IMR-90 (cell line): ENCODE data around the gene MGME1. TPM values are rescaled to one million over a fixed set of nuclear protein-coding genes. Genes with fewer than 3 reads are reported as not detected.

ENCODE experiments used
- ATAC-seq: fragments of 200-7000 bp; cut with Tn5 transposase; 2 replicates; pipeline ENCODE4 v1.9.1; 2020; ENCODE audit warnings: low read depth, mild to moderate bottlenecking, moderate library complexity
- BruUV-seq: library from RNA; stranded (reverse); fragments of 400-500 nt; replicated peaks from 2 replicates; lab custom pipeline; 2021; lab: Mats Ljungman, UMichigan
- CTCF ChIA-PET: fragments of 300-600 bp; formaldehyde crosslinking; extraction: SDS; loops from one replicate; lab custom pipeline; 2021; ENCODE audit warnings: antibody characterized with exemption; lab: Yijun Ruan, JAX
- POLR2A ChIA-PET: fragments of 300-600 bp; sonication (Branson Sonifier 250); formaldehyde crosslinking; loops from one replicate; lab custom pipeline; 2022; ENCODE audit warnings: antibody characterized with exemption; ENCODE audit not compliant: unreplicated experiment; lab: Charles Lee
- DNase-seq: peaks from one replicate; pipeline ENCODE4 v3.0.0; 2013
- H2AFZ ChIP-seq: replicated peaks from 2 replicates; pipeline ENCODE3; 2013; ENCODE audit warnings: low read length, mild to moderate bottlenecking; ENCODE audit not compliant: poor library complexity
- H2AK5ac ChIP-seq: 2 replicates; pipeline ENCODE4 v1.6.1; 2013; ENCODE audit warnings: low read depth, low read length, inconsistent platforms
- H2AK9ac ChIP-seq: replicated peaks from 2 replicates; pipeline ENCODE3; 2013; ENCODE audit warnings: mild to moderate bottlenecking, low read depth, low read length, moderate library complexity; ENCODE audit not compliant: poor library complexity
- H2BK120ac ChIP-seq: 2 replicates; pipeline ENCODE4 v1.6.1; 2013; ENCODE audit warnings: low read depth, low read length, inconsistent platforms
- H2BK15ac ChIP-seq: 3 replicates; pipeline ENCODE4 v1.6.1; 2013; ENCODE audit warnings: low read depth, low read length, inconsistent platforms
- H2BK20ac ChIP-seq: 2 replicates; pipeline ENCODE4 v1.6.1; 2013; ENCODE audit warnings: low read depth, mild to moderate bottlenecking, inconsistent platforms, low read length, moderate library complexity
- H2BK5ac ChIP-seq: 2 replicates; pipeline ENCODE4 v1.6.1; 2013; ENCODE audit warnings: mild to moderate bottlenecking, low read depth, low read length, inconsistent platforms; ENCODE audit not compliant: poor library complexity, severe bottlenecking
- H3K14ac ChIP-seq: replicated peaks from 2 replicates; pipeline ENCODE4 v1.6.1; 2013; ENCODE audit warnings: low read depth, low read length, inconsistent platforms
- H3K18ac ChIP-seq: 2 replicates; pipeline ENCODE4 v1.6.1; 2013; ENCODE audit warnings: low read depth, low read length, control low read depth
- H3K23ac ChIP-seq: 2 replicates; pipeline ENCODE4 v1.6.1; 2013; ENCODE audit warnings: low read depth, low read length, inconsistent platforms
- H3K27ac ChIP-seq: 2 replicates; pipeline ENCODE4 v1.5.1; 2013; ENCODE audit warnings: mild to moderate bottlenecking, control low read depth, low read length; ENCODE audit not compliant: insufficient read depth
- H3K27me3 ChIP-seq: 2 replicates; pipeline ENCODE4 v1.6.1; 2013; ENCODE audit warnings: low read length; ENCODE audit not compliant: control insufficient read depth, insufficient read depth
- H3K36me3 ChIP-seq: 2 replicates; pipeline ENCODE4 v1.6.1; 2013; ENCODE audit warnings: low read length, mixed read lengths; ENCODE audit not compliant: control insufficient read depth, insufficient read depth
- H3K4ac ChIP-seq: 2 replicates; pipeline ENCODE4 v1.6.1; 2013; ENCODE audit warnings: low read depth, low read length, inconsistent platforms
- H3K4me1 ChIP-seq: 2 replicates; pipeline ENCODE4 v1.6.1; 2013; ENCODE audit warnings: low read length, mixed read lengths; ENCODE audit not compliant: control insufficient read depth, insufficient read depth
- H3K4me2 ChIP-seq: 2 replicates; pipeline ENCODE4 v1.6.1; 2013; ENCODE audit warnings: low read depth, mild to moderate bottlenecking, control low read depth, low read length, moderate library complexity
- H3K4me3 ChIP-seq: 2 replicates; pipeline ENCODE4 v1.5.1; 2013; ENCODE audit warnings: low read depth, mild to moderate bottlenecking, control low read depth, low read length, moderate library complexity; ENCODE audit not compliant: insufficient read depth
- H3K56ac ChIP-seq: 2 replicates; pipeline ENCODE4 v1.6.1; 2013; ENCODE audit warnings: low read length, inconsistent platforms; ENCODE audit not compliant: insufficient read depth; ENCODE audit errors: extremely low read depth
- H3K79me1 ChIP-seq, 2 experiments: 2 replicates each; pipeline ENCODE4 v1.6.1; 2013; ENCODE audit warnings: low read length in 2 of 2, inconsistent platforms in 1 of 2, low read depth in 1 of 2
- H3K9ac ChIP-seq: 2 replicates; pipeline ENCODE4 v1.6.1; 2013; ENCODE audit warnings: low read depth, low read length, control low read depth
- H3K9me1 ChIP-seq: 2 replicates; pipeline ENCODE4 v1.6.1; 2013; ENCODE audit warnings: low read length, inconsistent platforms; ENCODE audit not compliant: insufficient read depth
- H3K9me3 ChIP-seq: 2 replicates; pipeline ENCODE4 v1.6.1; 2013; ENCODE audit warnings: low read length; ENCODE audit not compliant: control insufficient read depth, insufficient read depth
- H4K20me1 ChIP-seq: 2 replicates; pipeline ENCODE4 v1.6.1; 2013; ENCODE audit warnings: low read length, inconsistent platforms; ENCODE audit not compliant: insufficient read depth
- H4K5ac ChIP-seq: 2 replicates; pipeline ENCODE4 v1.6.1; 2013; ENCODE audit warnings: mild to moderate bottlenecking, low read depth, low read length, control low read depth
- H4K8ac ChIP-seq, 2 experiments: 2 replicates each; pipeline ENCODE4 v1.6.1; 2013; ENCODE audit warnings: low read depth in 2 of 2, low read length in 2 of 2, control low read depth in 1 of 2, inconsistent platforms in 1 of 2
- H4K91ac ChIP-seq: 2 replicates; pipeline ENCODE4 v1.6.1; 2013; ENCODE audit warnings: low read depth, low read length, inconsistent platforms; ENCODE audit not compliant: insufficient read depth
- CHD1 ChIP-seq: IDR thresholded peaks from 2 replicates; pipeline ENCODE4 v1.6.1; 2012; ENCODE audit warnings: low read depth, low read length, improper control_type of control experiment
- FOS ChIP-seq: fragments of 150-350 bp; IDR thresholded peaks from 2 replicates; pipeline ENCODE4 v1.6.1; 2016; ENCODE audit warnings: low read depth, low read length
- MAFK ChIP-seq: IDR thresholded peaks from 2 replicates; pipeline ENCODE4 v1.6.1; 2012; ENCODE audit warnings: low read depth, low read length, improper control_type of control experiment
- POLR2A ChIP-seq: IDR thresholded peaks from 2 replicates; pipeline ENCODE4 v1.6.1; 2012; ENCODE audit warnings: mild to moderate bottlenecking, low read depth, low read length
- RFX5 ChIP-seq: IDR thresholded peaks from 2 replicates; pipeline ENCODE4 v1.8.0; 2012; ENCODE audit warnings: low read depth, mild to moderate bottlenecking, low read length, moderate library complexity
- WGBS, 2 experiments: methylation state at CpG; one replicate each; pipeline versions ENCODE4 v1.1.5 to v1.1.7; 2013; ENCODE audit warnings: missing lambda C conversion rate in 2 of 2; ENCODE audit not compliant: insufficient read length in 1 of 2; ENCODE audit errors: extremely low coverage in 2 of 2; 5-methylcytosine and 5-hydroxymethylcytosine counted together
- dilution Hi-C: fragments of 300-500 bp; cut with HindIII; formaldehyde crosslinking; loops from one replicate; pipeline ENCODE4 v1.14.3; 2018; ENCODE audit warnings: low sequenced_read_pairs; ENCODE audit not compliant: unreplicated experiment
- in situ Hi-C: fragments of 300-500 bp; cut with MboI; formaldehyde crosslinking; loops from 3 replicates; pipeline ENCODE4 v1.14.3; 2019; ENCODE audit warnings: low sequenced_read_pairs, inconsistent platforms, mixed read lengths
- intact Hi-C: fragments of 100-400 bp; cut with micrococcal nuclease; formaldehyde crosslinking; loops from 2 replicates; pipeline ENCODE4 v1.10.0; 2022
- polyA plus RNA-seq, 3 experiments: library from polyadenylated mRNA; depleted of rRNA; stranded (reverse); fragments of >200 nt; gene quantifications; 2 replicates each; pipeline ENCODE4 v1.2.3, GENCODE V29; 2012; ENCODE audit warnings: low replicate concordance in 1 of 3
- total RNA-seq: library from RNA; depleted of rRNA; stranded (reverse); fragments of >200 nt; gene quantifications from 2 replicates; pipeline ENCODE4 v1.2.3, GENCODE V29; 2012
- TF ChIP-seq, protein P1 (sequence below): conservative IDR thresholded peaks from 2 replicates; pipeline ENCODE4 v1.5.1; 2012; ENCODE audit warnings: mild to moderate bottlenecking, low read depth, low read length, improper control_type of control experiment

Gene MGME1
- total and polyA plus RNA-seq, 2 of the 4 experiments (the other 2 are of a cell fraction), result 7.2 to 9.3 TPM

DNA sequence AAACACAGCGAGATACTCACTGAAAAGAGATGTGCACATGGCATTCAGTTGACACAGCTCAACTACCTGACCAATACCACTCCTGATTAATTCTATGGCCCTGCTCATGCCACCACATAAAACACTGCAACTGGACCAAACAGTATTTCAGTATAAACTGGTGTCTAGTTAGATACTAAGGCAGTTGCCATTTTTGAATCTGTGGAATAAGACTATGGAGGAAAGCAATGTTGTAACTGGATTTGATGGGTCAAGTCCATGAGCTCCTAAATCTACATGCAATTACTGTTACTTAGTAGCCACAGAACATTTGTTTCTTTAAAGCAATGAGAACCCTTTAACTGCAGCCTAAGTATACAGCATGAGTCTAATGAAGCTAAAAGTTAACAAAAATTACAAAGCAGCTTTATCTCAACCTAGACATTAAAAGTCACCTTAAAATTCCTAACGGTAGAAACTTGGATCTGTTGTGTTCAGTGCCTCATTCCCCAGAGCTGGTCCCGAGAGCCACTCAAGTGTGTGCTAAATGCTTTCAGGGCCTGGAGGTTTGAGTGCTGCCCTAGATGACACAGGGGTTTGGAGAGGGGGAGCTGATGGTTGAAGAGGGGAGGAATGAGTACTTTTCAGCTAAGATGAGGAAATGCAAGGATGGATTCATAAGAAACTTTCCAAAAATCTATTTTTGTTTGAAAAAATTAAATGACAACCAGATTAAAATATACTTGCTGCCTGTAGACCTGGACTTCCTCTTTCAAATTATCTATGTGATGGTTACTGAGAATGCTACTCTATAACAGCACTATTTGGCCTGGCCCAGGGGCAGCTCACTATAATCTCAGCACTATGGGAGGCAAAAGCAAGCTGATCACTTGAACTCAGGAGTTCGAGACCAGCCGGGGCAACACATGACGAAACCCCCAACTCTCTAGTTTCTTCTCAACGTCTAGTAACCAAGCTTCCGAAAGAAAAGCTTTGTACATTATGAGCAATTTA is 15.8 kb upstream of the MGME1 start:
- no peak overlapping the region for H3K14ac ChIP-seq
- no peak overlapping the region for H4K8ac ChIP-seq
- TF ChIP-seq RFX5, result no peak
- TF ChIP-seq, protein P1, sequence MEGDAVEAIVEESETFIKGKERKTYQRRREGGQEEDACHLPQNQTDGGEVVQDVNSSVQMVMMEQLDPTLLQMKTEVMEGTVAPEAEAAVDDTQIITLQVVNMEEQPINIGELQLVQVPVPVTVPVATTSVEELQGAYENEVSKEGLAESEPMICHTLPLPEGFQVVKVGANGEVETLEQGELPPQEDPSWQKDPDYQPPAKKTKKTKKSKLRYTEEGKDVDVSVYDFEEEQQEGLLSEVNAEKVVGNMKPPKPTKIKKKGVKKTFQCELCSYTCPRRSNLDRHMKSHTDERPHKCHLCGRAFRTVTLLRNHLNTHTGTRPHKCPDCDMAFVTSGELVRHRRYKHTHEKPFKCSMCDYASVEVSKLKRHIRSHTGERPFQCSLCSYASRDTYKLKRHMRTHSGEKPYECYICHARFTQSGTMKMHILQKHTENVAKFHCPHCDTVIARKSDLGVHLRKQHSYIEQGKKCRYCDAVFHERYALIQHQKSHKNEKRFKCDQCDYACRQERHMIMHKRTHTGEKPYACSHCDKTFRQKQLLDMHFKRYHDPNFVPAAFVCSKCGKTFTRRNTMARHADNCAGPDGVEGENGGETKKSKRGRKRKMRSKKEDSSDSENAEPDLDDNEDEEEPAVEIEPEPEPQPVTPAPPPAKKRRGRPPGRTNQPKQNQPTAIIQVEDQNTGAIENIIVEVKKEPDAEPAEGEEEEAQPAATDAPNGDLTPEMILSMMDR, result no peak
- TF ChIP-seq FOS, result no peak
- no peak for TF ChIP-seq POLR2A
- no peak for TF ChIP-seq MAFK
- TF ChIP-seq CHD1, result no peak
- POLR2A ChIA-PET, result no interaction called here
- no peak overlapping the region for H3K56ac ChIP-seq
- H4K5ac ChIP-seq, result no peak overlapping the region
- no peak overlapping the region for H2BK15ac ChIP-seq
- BruUV-seq, result no TSS peak
- no peak overlapping the region for H2BK5ac ChIP-seq
- H2BK20ac ChIP-seq, result no peak overlapping the region
- peaks cover 36 to 71% of the 10 kb centered on the region in 2 experiments for H3K79me1 ChIP-seq
- H2AK5ac ChIP-seq, result no peak overlapping the region
- no peak overlapping the region for H2BK120ac ChIP-seq
- no peak overlapping the region for H3K4ac ChIP-seq
- peaks cover 3% of the 10 kb centered on the region; the same call in 1 of the 2 replicates for H3K9me1 ChIP-seq
- no peaks in the 10 kb centered on the region for H3K27me3 ChIP-seq
- in situ Hi-C loops (no loop called here), intact Hi-C loops (no loop called here), dilution Hi-C loops (no loop called here)
- no peak overlapping the region for H3K4me2 ChIP-seq
- H3K18ac ChIP-seq, result no peak overlapping the region
- no peak overlapping the region for H3K27ac ChIP-seq
- H2AFZ ChIP-seq, result no peak overlapping the region
- no peaks in the 10 kb centered on the region for H3K9me3 ChIP-seq
- DNase-seq, result no peak
- CTCF ChIA-PET, result interaction anchor here (0.8 kb wide), 1 partner anchor 14 kb away, joined by 3 read pairs; no protein-coding TSS in a partner anchor
- H3K23ac ChIP-seq, result no peak overlapping the region
- no peak overlapping the region for H4K91ac ChIP-seq
- no peak overlapping the region for H2AK9ac ChIP-seq
- no peak overlapping the region for H3K9ac ChIP-seq
- peaks cover 62% of the 10 kb centered on the region for H3K36me3 ChIP-seq
- peaks cover 50% of the 10 kb centered on the region for H4K20me1 ChIP-seq
- 100% methylated on average over 1 of the region's 8 CpGs; no CpG with 5 or more reads in 1 of the 2 experiments for WGBS, 2 experiments
- H3K4me1 ChIP-seq, result peaks cover 5% of the 10 kb centered on the region
- no peak overlapping the region for H3K4me3 ChIP-seq
- ATAC-seq, result no peak
